HEK293 (cell line): ENCODE data around the gene ERO1B.

ENCODE experiments used
- BCL11A ChIP-seq: fragments of 450-650 bp; formaldehyde crosslinking; IDR thresholded peaks from 2 replicates; pipeline ENCODE4 v1.5.1; 2016; ENCODE audit warnings: low read depth, missing biosample characterization, missing genetic modification characterization
- HOXC10 ChIP-seq: sonication (generic); formaldehyde crosslinking; IDR thresholded peaks from 2 replicates; pipeline ENCODE4 v1.8.1; 2023; ENCODE audit warnings: mild to moderate bottlenecking, missing genetic modification reagents
- YY1 ChIP-seq: fragments of 450-650 bp; formaldehyde crosslinking; IDR thresholded peaks from 2 replicates; pipeline ENCODE4 v1.5.1; 2018; ENCODE audit warnings: missing biosample characterization, missing genetic modification characterization
- ZBTB21 ChIP-seq: fragments of 450-650 bp; formaldehyde crosslinking; IDR thresholded peaks from 2 replicates; pipeline ENCODE4 v1.5.1; 2017; ENCODE audit warnings: missing biosample characterization, missing genetic modification characterization
- ZBTB7A ChIP-seq: fragments of 450-650 bp; formaldehyde crosslinking; IDR thresholded peaks from 2 replicates; pipeline ENCODE4 v1.5.1; 2016; ENCODE audit warnings: low read depth, missing biosample characterization, missing genetic modification characterization
- ZNF473 ChIP-seq: fragments of 450-650 bp; formaldehyde crosslinking; IDR thresholded peaks from 2 replicates; pipeline ENCODE4 v1.5.1; 2017; ENCODE audit warnings: missing biosample characterization, missing genetic modification characterization
- ZNF624 ChIP-seq: fragments of 450-650 bp; formaldehyde crosslinking; IDR thresholded peaks from 2 replicates; pipeline ENCODE4 v1.5.1; 2017; ENCODE audit warnings: missing biosample characterization, missing genetic modification characterization
- TF ChIP-seq, protein P1 (sequence below): fragments of 450-650 bp; formaldehyde crosslinking; IDR thresholded peaks from 2 replicates; pipeline ENCODE4 v1.5.1; 2016; ENCODE audit warnings: missing biosample characterization, missing genetic modification characterization, low read depth
- TF ChIP-seq, protein P2 (sequence below): fragments of 450-650 bp; formaldehyde crosslinking; IDR thresholded peaks from 2 replicates; pipeline ENCODE4 v1.5.1; 2016; ENCODE audit warnings: missing biosample characterization, missing genetic modification characterization
- TF ChIP-seq, protein P3 (sequence below): fragments of 450-650 bp; IDR thresholded peaks from 2 replicates; pipeline ENCODE4 v1.5.1; 2018; ENCODE audit warnings: missing biosample characterization, mild to moderate bottlenecking, missing genetic modification characterization
- TF ChIP-seq, protein P4 (sequence below): fragments of 450-650 bp; formaldehyde crosslinking; IDR thresholded peaks from 2 replicates; pipeline ENCODE4 v1.5.1; 2016; ENCODE audit warnings: missing biosample characterization, missing genetic modification characterization

DNA sequence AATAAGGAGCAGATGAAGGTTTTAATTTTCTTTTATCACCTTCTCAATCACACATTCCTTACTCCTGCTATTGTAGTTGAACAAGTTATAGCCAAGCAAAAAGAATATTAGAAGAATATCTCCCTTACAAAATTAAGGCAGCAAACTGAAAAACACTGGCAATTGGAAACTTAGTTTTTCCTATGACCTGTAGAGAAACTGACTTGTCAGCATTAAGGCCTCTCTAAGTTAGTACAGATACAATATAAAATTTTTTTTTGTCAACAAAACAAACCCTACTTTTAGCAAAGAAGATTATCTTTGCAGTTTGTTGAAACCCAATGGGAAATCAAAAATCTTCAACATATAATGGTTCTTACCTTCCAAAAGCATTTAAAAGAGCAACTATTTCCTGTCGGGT, 61.3 kb downstream of the ERO1B start:
- no peak for TF ChIP-seq ZBTB7A (tag by site-specific recombination)
- no peak for TF ChIP-seq BCL11A (tag by site-specific recombination)
- TF ChIP-seq ZNF624 (tag by site-specific recombination) = no peak
- TF ChIP-seq, protein P1, sequence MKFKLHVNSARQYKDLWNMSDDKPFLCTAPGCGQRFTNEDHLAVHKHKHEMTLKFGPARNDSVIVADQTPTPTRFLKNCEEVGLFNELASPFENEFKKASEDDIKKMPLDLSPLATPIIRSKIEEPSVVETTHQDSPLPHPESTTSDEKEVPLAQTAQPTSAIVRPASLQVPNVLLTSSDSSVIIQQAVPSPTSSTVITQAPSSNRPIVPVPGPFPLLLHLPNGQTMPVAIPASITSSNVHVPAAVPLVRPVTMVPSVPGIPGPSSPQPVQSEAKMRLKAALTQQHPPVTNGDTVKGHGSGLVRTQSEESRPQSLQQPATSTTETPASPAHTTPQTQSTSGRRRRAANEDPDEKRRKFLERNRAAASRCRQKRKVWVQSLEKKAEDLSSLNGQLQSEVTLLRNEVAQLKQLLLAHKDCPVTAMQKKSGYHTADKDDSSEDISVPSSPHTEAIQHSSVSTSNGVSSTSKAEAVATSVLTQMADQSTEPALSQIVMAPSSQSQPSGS = no peak
- TF ChIP-seq ZBTB21 (tag by site-specific recombination) = no peak
- TF ChIP-seq, protein P2, sequence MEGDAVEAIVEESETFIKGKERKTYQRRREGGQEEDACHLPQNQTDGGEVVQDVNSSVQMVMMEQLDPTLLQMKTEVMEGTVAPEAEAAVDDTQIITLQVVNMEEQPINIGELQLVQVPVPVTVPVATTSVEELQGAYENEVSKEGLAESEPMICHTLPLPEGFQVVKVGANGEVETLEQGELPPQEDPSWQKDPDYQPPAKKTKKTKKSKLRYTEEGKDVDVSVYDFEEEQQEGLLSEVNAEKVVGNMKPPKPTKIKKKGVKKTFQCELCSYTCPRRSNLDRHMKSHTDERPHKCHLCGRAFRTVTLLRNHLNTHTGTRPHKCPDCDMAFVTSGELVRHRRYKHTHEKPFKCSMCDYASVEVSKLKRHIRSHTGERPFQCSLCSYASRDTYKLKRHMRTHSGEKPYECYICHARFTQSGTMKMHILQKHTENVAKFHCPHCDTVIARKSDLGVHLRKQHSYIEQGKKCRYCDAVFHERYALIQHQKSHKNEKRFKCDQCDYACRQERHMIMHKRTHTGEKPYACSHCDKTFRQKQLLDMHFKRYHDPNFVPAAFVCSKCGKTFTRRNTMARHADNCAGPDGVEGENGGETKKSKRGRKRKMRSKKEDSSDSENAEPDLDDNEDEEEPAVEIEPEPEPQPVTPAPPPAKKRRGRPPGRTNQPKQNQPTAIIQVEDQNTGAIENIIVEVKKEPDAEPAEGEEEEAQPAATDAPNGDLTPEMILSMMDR = no peak
- TF ChIP-seq ZNF473 (tag by site-specific recombination) = no peak
- TF ChIP-seq HOXC10 (CRISPR knock-in tag) = no peak
- TF ChIP-seq YY1 (tag by site-specific recombination) = no peak
- TF ChIP-seq, protein P3, sequence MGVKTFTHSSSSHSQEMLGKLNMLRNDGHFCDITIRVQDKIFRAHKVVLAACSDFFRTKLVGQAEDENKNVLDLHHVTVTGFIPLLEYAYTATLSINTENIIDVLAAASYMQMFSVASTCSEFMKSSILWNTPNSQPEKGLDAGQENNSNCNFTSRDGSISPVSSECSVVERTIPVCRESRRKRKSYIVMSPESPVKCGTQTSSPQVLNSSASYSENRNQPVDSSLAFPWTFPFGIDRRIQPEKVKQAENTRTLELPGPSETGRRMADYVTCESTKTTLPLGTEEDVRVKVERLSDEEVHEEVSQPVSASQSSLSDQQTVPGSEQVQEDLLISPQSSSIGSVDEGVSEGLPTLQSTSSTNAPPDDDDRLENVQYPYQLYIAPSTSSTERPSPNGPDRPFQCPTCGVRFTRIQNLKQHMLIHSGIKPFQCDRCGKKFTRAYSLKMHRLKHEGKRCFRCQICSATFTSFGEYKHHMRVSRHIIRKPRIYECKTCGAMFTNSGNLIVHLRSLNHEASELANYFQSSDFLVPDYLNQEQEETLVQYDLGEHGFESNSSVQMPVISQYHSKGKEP (tag by site-specific recombination) = no peak
- TF ChIP-seq, protein P4, sequence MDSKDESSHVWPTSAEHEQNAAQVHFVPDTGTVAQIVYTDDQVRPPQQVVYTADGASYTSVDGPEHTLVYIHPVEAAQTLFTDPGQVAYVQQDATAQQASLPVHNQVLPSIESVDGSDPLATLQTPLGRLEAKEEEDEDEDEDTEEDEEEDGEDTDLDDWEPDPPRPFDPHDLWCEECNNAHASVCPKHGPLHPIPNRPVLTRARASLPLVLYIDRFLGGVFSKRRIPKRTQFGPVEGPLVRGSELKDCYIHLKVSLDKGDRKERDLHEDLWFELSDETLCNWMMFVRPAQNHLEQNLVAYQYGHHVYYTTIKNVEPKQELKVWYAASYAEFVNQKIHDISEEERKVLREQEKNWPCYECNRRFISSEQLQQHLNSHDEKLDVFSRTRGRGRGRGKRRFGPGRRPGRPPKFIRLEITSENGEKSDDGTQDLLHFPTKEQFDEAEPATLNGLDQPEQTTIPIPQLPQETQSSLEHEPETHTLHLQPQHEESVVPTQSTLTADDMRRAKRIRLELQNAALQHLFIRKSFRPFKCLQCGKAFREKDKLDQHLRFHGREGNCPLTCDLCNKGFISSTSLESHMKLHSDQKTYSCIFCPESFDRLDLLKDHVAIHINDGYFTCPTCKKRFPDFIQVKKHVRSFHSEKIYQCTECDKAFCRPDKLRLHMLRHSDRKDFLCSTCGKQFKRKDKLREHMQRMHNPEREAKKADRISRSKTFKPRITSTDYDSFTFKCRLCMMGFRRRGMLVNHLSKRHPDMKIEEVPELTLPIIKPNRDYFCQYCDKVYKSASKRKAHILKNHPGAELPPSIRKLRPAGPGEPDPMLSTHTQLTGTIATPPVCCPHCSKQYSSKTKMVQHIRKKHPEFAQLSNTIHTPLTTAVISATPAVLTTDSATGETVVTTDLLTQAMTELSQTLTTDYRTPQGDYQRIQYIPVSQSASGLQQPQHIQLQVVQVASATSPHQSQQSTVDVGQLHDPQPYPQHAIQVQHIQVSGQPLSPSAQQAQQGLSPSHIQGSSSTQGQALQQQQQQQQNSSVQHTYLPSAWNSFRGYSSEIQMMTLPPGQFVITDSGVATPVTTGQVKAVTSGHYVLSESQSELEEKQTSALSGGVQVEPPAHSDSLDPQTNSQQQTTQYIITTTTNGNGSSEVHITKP (tag by site-specific recombination) = no peak
